NB4 (cell line): ENCODE results near the gene SLC34A1.
"Not testable (repeated sequence)": the region's sequence is repeated elsewhere in the genome, so short reads cannot be mapped to it uniquely, and the experiment has no call there.

ENCODE experiments used
- POLR2A ChIP-seq: IDR thresholded peaks from 2 replicates; pipeline ENCODE4 v1.6.1; 2011; ENCODE audit warnings: mild to moderate bottlenecking; ENCODE audit not compliant: insufficient read length; ENCODE audit errors: extremely low read depth
- TF ChIP-seq, protein P1 (sequence below): IDR thresholded peaks from one replicate; pipeline ENCODE4 v1.5.1; 2012; ENCODE audit warnings: low read depth, low read length

DNA sequence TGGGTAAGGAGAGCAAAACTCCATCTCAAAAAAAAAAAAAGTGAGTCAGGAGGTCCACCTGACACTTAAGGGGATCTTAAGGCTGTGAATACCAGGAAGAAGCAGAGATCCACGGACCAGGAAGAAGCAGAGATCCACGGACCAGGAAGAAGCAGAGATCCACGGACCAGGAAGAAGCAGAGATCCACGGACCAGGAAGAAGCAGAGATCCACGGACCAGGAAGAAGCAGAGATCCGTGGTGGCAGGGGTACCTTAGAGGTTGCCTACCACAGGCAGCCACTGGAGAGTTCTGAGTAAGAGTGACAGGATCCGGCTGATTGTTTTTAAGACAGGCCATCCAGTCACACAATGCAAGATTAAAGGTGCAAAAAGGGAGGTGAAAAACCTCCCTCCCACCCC is 36.2 kb downstream of the SLC34A1 start:
- TF ChIP-seq, protein P1, sequence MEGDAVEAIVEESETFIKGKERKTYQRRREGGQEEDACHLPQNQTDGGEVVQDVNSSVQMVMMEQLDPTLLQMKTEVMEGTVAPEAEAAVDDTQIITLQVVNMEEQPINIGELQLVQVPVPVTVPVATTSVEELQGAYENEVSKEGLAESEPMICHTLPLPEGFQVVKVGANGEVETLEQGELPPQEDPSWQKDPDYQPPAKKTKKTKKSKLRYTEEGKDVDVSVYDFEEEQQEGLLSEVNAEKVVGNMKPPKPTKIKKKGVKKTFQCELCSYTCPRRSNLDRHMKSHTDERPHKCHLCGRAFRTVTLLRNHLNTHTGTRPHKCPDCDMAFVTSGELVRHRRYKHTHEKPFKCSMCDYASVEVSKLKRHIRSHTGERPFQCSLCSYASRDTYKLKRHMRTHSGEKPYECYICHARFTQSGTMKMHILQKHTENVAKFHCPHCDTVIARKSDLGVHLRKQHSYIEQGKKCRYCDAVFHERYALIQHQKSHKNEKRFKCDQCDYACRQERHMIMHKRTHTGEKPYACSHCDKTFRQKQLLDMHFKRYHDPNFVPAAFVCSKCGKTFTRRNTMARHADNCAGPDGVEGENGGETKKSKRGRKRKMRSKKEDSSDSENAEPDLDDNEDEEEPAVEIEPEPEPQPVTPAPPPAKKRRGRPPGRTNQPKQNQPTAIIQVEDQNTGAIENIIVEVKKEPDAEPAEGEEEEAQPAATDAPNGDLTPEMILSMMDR: not testable (repeated sequence)
- TF ChIP-seq POLR2A: not testable (repeated sequence)
